Globus pallidus (tissue), 1 donor: ENCODE measurements around the gene AP2B1.
"Not testable (repeated sequence)": the region's sequence is repeated elsewhere in the genome, so short reads cannot be mapped to it uniquely, and the experiment has no call there.

Experiments
- DNase-seq: peaks from one replicate; pipeline ENCODE4 v3.0.0-alpha.2; 2015; ENCODE audit warnings: low spot score

The AP2B1 gene

GRCh38 chr17:35587074-35587961 lies at the start of gene AP2B1:
Gene AP2B1, plus strand, starts transcription at chr17:35587322. Its CDS starts 6,709 bp downstream, at chr17:35594031.
- DNase-seq, result peak; percentile 84

GRCh38 chr17:35537601-35538141 lies 49.5 kb upstream of the AP2B1 start, which contains the start of gene SLFN12L:
Gene SLFN12L, minus strand, starts transcription at chr17:35537678. Its CDS starts 15,314 bp downstream, at chr17:35522364.
- no peak for DNase-seq

GRCh38 chr17:35539659-35540026 lies 47.5 kb upstream of the AP2B1 start:
- DNase-seq, result no peak

- DNase-seq, result no peak
These were observed 46.3 kb upstream of the AP2B1 start for GRCh38 chr17:35540589-35541404.

- DNase-seq, result no peak
These were observed 45.7 kb upstream of the AP2B1 start for GRCh38 chr17:35541434-35541833.

- no peak for DNase-seq
These were observed 44.1 kb upstream of the AP2B1 start for GRCh38 chr17:35542990-35543389.

GRCh38 chr17:35543856-35544255 lies 43.3 kb upstream of the AP2B1 start:
- DNase-seq, result no peak

- no peak for DNase-seq
These were observed 42.0 kb upstream of the AP2B1 start for GRCh38 chr17:35545150-35545549.

- DNase-seq, result no peak
These were observed 40.6 kb upstream of the AP2B1 start for GRCh38 chr17:35546487-35546886.

GRCh38 chr17:35548208-35548810 lies 38.8 kb upstream of the AP2B1 start:
- DNase-seq, result peak; percentile 23

GRCh38 chr17:35548978-35549377 lies 38.1 kb upstream of the AP2B1 start:
- no peak for DNase-seq

- DNase-seq, result no peak
These were observed 33.8 kb upstream of the AP2B1 start for GRCh38 chr17:35553310-35553709.

- no peak for DNase-seq
These were observed 32.5 kb upstream of the AP2B1 start for GRCh38 chr17:35554668-35555067.

- no peak for DNase-seq
These were observed 31.4 kb upstream of the AP2B1 start for GRCh38 chr17:35555691-35556090.

GRCh38 chr17:35557353-35557752 lies 29.8 kb upstream of the AP2B1 start:
- DNase-seq, result no peak

GRCh38 chr17:35559495-35560210 lies 27.5 kb upstream of the AP2B1 start:
- no peak for DNase-seq

GRCh38 chr17:35560703-35561102 lies 26.4 kb upstream of the AP2B1 start, which contains the start of gene SLFN14:
Gene SLFN14, minus strand, starts transcription at chr17:35560819. Its CDS starts 2,757 bp downstream, at chr17:35558062.
- DNase-seq, result no peak

GRCh38 chr17:35563181-35563580 lies 23.9 kb upstream of the AP2B1 start:
- not testable (repeated sequence) for DNase-seq

GRCh38 chr17:35566968-35567367 lies 20.2 kb upstream of the AP2B1 start:
- DNase-seq, result no peak

- no peak for DNase-seq
These were observed 18.6 kb upstream of the AP2B1 start for GRCh38 chr17:35568561-35568960.

GRCh38 chr17:35569405-35569804 lies 17.7 kb upstream of the AP2B1 start:
- no peak for DNase-seq
